ENCODE data around the gene PHC2.

- TF ChIP-seq RBAK (tag by site-specific recombination; IDR thresholded peaks at IDR 0.05), result no peak
- TF ChIP-seq ZNF146 (tag by site-specific recombination; IDR thresholded peaks at IDR 0.05), result no peak
- no peak for TF ChIP-seq CTCF (tag by site-specific recombination; IDR thresholded peaks at IDR 0.05)
- TF ChIP-seq HOXC10 (CRISPR knock-in tag; IDR thresholded peaks at IDR 0.05), result no peak
- TF ChIP-seq ATF2 (tag by site-specific recombination; IDR thresholded peaks at IDR 0.05; ENCODE audit: low read depth), result no peak
Observed at GRCh38 chr1:33410091-33410701, 20.7 kb downstream of the PHC2 start.
